GM19452 (cell line): ENCODE measurements around the gene AMER3.
"Not testable (repeated sequence)": the region's sequence is repeated elsewhere in the genome, so short reads cannot be mapped to it uniquely, and the experiment has no call there.

Experiments
- ATAC-seq: cut with Tn5 transposase; IDR thresholded peaks from one replicate; pipeline ENCODE4 v1.9.1; 2021; ENCODE audit not compliant: unreplicated experiment

The AMER3 gene, protein sequence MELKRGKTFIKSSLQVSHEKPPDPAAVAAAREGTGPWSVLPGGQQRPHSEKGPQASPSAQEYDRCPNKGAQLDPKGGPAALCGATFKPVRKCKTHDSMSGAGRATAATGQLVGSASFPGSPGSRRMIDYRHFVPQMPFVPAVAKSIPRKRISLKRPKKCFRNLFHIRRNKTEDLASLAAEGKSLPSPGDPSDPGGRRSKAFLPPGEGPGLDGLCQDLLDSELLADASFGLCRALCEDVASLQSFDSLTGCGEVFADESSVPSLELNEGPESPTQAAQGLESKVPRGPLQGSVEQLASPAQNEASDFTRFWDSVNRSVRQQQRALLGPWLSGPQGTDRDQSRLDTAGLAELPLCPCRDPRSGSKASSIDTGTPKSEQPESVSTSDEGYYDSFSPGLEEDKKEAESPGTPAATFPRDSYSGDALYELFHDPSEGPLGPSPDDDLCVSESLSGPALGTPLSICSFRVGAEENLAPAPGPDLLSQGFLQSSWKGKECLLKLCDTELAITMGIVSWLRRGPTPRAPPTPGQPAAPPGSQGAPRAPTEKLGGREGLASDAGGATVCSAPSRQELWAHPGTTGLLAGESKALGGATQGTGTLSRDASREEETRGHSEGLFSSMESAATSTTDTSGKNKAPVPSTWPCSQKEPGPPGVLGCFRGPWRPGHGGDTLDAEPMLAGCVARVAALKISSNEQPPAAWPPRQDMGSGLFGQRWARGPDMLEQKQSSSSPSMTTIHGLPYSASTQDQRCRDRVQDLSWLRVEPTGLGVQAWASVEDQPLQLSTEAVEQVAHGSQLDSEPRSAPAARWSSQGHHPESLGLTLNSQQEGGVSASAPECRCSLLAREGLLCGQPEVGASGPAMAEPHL

GRCh38 chr2:130755256-130756052 lies at the start of gene AMER3:
Gene AMER3, plus strand, starts transcription at chr2:130755540. Its CDS starts 6,533 bp downstream, at chr2:130762073.
- ATAC-seq: no peak

GRCh38 chr2:130714795-130715194 lies 40.5 kb upstream of the AMER3 start:
- ATAC-seq: not testable (repeated sequence)

- no peak for ATAC-seq
Measured at GRCh38 chr2:130720036-130720435, 35.3 kb upstream of the AMER3 start.

- ATAC-seq: no peak
Measured at GRCh38 chr2:130720528-130720927, 34.8 kb upstream of the AMER3 start.

GRCh38 chr2:130724455-130724854 lies 30.9 kb upstream of the AMER3 start:
- no peak for ATAC-seq

DNA sequence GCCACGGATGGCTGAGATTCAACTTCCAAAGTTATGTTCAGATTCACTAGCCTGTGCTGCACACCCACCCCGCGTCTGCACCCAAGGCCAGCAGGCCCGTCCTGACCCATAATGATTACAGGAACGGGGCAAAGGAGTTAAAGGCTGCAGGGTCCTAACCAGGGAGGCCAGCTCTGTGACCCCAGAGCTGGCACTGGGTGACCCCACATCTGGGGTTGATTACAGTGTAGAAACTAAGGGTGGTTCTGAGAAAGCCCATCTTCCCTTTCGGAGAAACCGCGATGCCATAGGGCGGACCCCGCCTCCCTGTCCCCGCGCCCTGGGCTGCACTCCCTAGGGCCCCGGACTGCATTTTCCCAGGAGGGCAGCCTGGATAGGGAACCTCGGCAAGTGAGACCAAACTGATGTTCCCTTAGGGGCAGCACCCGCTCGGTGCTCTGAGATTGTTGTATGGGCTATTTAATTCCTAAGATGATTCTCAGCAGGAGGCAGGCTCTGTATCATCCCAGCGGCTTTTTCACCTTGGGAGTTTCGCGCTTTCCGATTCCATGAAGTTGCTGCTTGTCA lies 28.6 kb upstream of the AMER3 start:
- ATAC-seq: no peak

DNA sequence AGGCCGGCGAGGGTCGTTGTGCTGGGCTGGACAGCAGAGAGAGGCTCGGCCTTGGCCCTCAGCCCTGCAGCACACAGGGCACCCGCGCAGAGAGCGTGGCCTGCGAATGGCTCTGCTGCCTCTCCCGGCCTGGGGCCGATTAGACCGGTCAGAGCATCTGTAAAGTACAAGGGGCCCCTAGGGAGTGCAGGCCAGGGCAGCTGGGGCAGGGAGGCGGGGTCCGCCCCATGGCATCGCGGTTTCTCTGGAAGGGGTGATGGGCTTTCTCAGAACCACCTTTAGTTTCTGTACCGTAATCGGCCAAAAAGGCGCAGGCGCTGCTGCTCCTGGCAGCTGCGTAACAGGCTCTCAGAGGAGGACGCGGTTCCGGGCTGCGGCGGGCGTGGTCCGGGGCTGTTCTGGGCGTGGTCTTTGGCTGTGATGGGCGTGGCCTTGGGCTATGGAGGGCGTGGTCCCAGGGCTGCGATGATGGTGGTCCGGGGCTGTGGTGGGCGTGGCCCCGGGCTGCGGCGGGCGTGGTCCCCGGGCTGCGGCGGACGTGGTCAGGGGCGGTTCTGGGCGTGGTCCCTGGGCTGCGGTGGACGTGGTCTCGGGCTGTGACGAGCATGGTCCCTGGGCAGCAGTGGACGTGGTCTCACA lies 27.9 kb upstream of the AMER3 start:
- ATAC-seq: peak; percentile 94

GRCh38 chr2:130728007-130728454 lies 27.3 kb upstream of the AMER3 start:
- peak; percentile 3 for ATAC-seq

GRCh38 chr2:130728549-130729316 lies 26.6 kb upstream of the AMER3 start, which contains the start of gene GPR148:
Gene GPR148, plus strand, starts transcription at chr2:130729070. Its CDS starts 82 bp downstream, at chr2:130729152.
- ATAC-seq: no peak

- no peak for ATAC-seq
Measured at GRCh38 chr2:130729322-130730299, 25.7 kb upstream of the AMER3 start.

DNA sequence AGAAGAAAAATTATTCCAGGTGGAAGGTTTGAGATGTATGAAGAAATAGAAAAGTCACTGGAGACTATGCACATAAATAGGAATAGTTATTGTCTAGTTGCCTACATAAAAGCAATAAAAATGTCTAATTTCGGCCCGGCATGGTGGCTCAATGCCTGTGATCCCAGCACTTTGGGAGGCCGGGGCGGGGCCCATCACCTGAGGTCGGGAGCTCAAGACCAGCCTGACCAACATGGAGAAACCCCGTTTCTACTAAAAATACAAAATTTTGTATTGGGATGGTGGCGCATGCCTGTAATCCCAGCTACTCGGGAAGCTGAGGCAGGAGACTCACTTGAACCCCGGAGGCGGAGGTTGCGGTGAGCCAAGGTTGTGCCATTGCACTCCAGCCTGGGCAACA lies 23.1 kb upstream of the AMER3 start:
- not testable (repeated sequence) for ATAC-seq

DNA sequence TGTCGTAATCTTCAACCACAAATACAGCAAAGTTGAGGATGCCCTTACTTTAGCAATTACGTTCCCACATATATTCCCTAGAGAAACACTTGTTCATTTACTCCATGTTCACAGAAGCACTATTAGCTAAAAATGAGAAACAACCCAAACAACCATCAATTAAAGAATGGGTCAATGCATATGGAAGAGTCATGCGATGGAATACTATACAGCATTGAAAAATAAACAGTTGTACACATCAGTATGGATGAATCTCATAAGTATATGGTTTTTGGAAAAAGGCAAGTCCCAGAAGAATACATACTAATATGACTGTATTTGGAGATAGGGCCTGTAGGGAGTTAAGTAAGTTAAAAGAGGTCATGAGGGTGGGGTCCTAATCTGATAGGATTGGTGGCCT lies 20.1 kb upstream of the AMER3 start:
- no peak for ATAC-seq

DNA sequence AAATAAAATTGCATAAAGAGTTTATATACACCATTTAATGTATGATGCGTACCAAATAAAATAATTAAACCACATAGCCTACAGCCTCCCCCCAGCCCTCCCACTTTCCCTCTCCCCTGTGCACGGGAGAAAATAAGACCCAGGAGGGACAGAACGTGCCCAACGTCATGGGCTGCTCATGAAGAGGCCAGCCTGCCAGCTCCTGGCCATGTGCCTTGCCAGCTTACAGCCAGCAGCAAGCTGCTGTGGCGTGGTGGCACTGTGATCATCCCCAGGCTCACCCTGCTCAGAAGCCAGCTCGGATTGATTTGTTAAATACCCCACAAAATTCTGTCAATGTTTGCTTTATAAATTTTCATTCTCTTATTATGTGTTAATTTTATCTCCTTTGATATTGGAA lies 18.9 kb upstream of the AMER3 start:
- no peak for ATAC-seq

DNA sequence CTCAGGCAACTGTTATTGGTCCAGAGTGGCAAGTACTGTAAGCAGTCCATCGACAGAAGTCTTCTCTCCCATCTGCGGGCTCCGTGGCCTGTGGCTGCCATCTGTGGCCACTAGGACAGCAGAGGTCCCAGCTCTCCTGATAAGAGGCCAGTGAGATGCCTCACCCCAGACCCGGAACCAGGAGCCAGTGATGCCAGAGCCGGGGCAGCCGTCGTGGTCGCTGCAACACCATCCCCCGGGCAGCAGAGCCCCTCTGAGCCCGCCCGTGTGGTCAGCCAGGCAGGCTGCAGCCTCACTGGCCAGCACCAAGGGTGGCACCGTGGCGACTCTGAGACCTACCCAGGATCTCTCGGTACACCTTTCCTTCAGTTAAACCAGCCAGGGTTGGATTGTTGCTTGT lies 17.7 kb upstream of the AMER3 start:
- ATAC-seq: no peak

DNA sequence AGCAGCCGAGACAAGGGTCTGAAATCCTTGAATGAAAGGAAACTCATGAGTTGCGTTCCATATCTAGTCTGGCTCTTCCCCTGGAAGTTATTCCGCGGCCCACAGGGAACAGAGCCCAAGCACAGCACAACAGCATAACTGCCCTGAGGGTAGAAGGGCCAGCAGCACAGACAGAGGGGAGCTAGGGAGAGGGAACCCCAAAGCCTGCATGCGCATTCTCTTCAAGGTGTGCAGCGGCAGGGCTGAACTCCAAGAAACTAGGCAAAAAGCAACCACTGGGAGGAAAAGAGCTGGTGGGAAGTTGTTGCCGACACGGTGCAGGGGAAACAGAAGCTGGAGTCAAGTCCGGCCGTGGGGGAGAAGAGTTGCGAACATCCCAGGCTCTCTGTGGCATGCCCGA lies 14.7 kb upstream of the AMER3 start:
- no peak for ATAC-seq

GRCh38 chr2:130743278-130743677 lies 12.1 kb upstream of the AMER3 start:
- no peak for ATAC-seq

- ATAC-seq: no peak
Measured at GRCh38 chr2:130744287-130745117, 10.8 kb upstream of the AMER3 start.
